ENCODE results near the gene CHST7. TPM values are rescaled to one million over a fixed set of nuclear protein-coding genes. Genes with fewer than 3 reads are reported as not detected.

Gene CHST7
- polyA plus RNA-seq, 1 donor from 2014 or later = 4.9 TPM

GRCh38 chrX:46587753-46588171, 14.2 kb downstream of the CHST7 start:
- no peak overlapping the region for H3K9ac ChIP-seq (ENCODE audit: low read length)

GRCh38 chrX:46588263-46588662, 14.7 kb downstream of the CHST7 start:
- Histone ChIP-seq H3K9me3 (ENCODE audit: low read length) (no peaks in the 10 kb centered on the region), H3K4me3 (ENCODE audit: low read length) (no peak overlapping the region), H4K20me1 (ENCODE audit: insufficient read depth) (no peaks in the 10 kb centered on the region), H2AFZ (ENCODE audit: low read depth, low read length) (no peak overlapping the region), H3K9ac (ENCODE audit: low read length) (no peak overlapping the region), H3K36me3 (ENCODE audit: insufficient read depth, low read length) (no peaks in the 10 kb centered on the region), H3K27me3 (ENCODE audit: insufficient read depth, low read depth, low read length) (no peaks in the 10 kb centered on the region), H3K27ac (ENCODE audit: low read length) (no peak overlapping the region), H3K4me2 (ENCODE audit: low read length) (no peak overlapping the region), H3F3A (ENCODE audit: insufficient read depth, low read length, poor library complexity, severe bottlenecking) (no peaks in the 10 kb centered on the region), H3K9me2 (ENCODE audit: insufficient read depth, low read length) (no peaks in the 10 kb centered on the region), H3K79me2 (replicated peaks; ENCODE audit: insufficient read depth, low read length) (no peaks in the 10 kb centered on the region)
- TF ChIP-seq MXI1 (conservative IDR thresholded peaks at IDR 0.05; ENCODE audit: poor library complexity, severe bottlenecking) (no peak), RAD21 (conservative IDR thresholded peaks at IDR 0.05) (no peak), POLR2AphosphoS5 (IDR thresholded peaks at IDR 0.05) (no peak), TAF1 (IDR thresholded peaks at IDR 0.05; ENCODE audit: low read depth) (no peak), REST (IDR thresholded peaks at IDR 0.05; ENCODE audit: borderline replicate concordance) (no peak), EZH2 (IDR thresholded peaks at IDR 0.05; ENCODE audit: borderline replicate concordance, insufficient read depth, low read length, poor library complexity, severe bottlenecking) (no peak), CTCF (IDR thresholded peaks at IDR 0.05; ENCODE audit: poor library complexity, severe bottlenecking) (no peak)

More at GRCh38 chrX:46587753-46588171, 14.2 kb downstream of the CHST7 start:
- no peaks in the 10 kb centered on the region for H4K20me1 ChIP-seq (ENCODE audit: insufficient read depth)
- no peaks in the 10 kb centered on the region for H3K36me3 ChIP-seq (ENCODE audit: insufficient read depth, low read length)
- H3K9me2 ChIP-seq (ENCODE audit: insufficient read depth, low read length) = no peaks in the 10 kb centered on the region
- H3K9me3 ChIP-seq (ENCODE audit: low read length) = no peaks in the 10 kb centered on the region
- no peak overlapping the region for H3K27ac ChIP-seq (ENCODE audit: low read length)
- TF ChIP-seq REST (IDR thresholded peaks at IDR 0.05; ENCODE audit: borderline replicate concordance) = no peak
- TF ChIP-seq TAF1 (IDR thresholded peaks at IDR 0.05; ENCODE audit: low read depth) = no peak
- TF ChIP-seq MXI1 (conservative IDR thresholded peaks at IDR 0.05; ENCODE audit: poor library complexity, severe bottlenecking) = no peak
- no peak for TF ChIP-seq EZH2 (IDR thresholded peaks at IDR 0.05; ENCODE audit: borderline replicate concordance, insufficient read depth, low read length, poor library complexity, severe bottlenecking)
- TF ChIP-seq CTCF (IDR thresholded peaks at IDR 0.05; ENCODE audit: poor library complexity, severe bottlenecking) = no peak
- TF ChIP-seq POLR2AphosphoS5 (IDR thresholded peaks at IDR 0.05) = no peak
- TF ChIP-seq RAD21 (conservative IDR thresholded peaks at IDR 0.05) = no peak
- TF ChIP-seq EP300 (conservative IDR thresholded peaks at IDR 0.05; ENCODE audit: poor library complexity, severe bottlenecking) = no peak
- no peak for TF ChIP-seq SMC3 (conservative IDR thresholded peaks at IDR 0.05; ENCODE audit: poor library complexity)
- no peaks in the 10 kb centered on the region for H3K27me3 ChIP-seq (ENCODE audit: insufficient read depth, low read depth, low read length)
- no peak overlapping the region for H3K4me2 ChIP-seq (ENCODE audit: low read length)
- H3F3A ChIP-seq (ENCODE audit: insufficient read depth, low read length, poor library complexity, severe bottlenecking) = no peaks in the 10 kb centered on the region
- H3K79me2 ChIP-seq (replicated peaks; ENCODE audit: insufficient read depth, low read length) = no peaks in the 10 kb centered on the region
- no peak overlapping the region for H3K4me3 ChIP-seq (ENCODE audit: low read length)
- H2AFZ ChIP-seq (ENCODE audit: low read depth, low read length) = no peak overlapping the region

All from neural cell (in vitro differentiated cells).